Activated CD4-positive, CD25-positive, alpha-beta regulatory T cell (primary cell): Measurements from ENCODE around the gene TMTC3.
"Not testable (repeated sequence)": the region's sequence is repeated elsewhere in the genome, so short reads cannot be mapped to it uniquely, and the experiment has no call there.

Experiments
- DNase-seq, 4 experiments: peaks; one replicate each; lab custom pipeline; 2025; lab: John Stamatoyannopoulos, UW

The TMTC3 gene

GRCh38 chr12:88166179-88166578 lies 24.1 kb downstream of the TMTC3 start:
- no peak for DNase-seq

- DNase-seq = no peak
Measured at GRCh38 chr12:88167384-88167783, 25.3 kb downstream of the TMTC3 start.

- no peak for DNase-seq
Measured at GRCh38 chr12:88172844-88173407, 30.8 kb downstream of the TMTC3 start.

GRCh38 chr12:88175544-88175943 lies 33.4 kb downstream of the TMTC3 start:
- no peak for DNase-seq

GRCh38 chr12:88179436-88180014 lies 37.4 kb downstream of the TMTC3 start:
- no peak for DNase-seq

- no peak for DNase-seq
Measured at GRCh38 chr12:88181881-88182280, 39.8 kb downstream of the TMTC3 start.

GRCh38 chr12:88182416-88182815 lies 40.3 kb downstream of the TMTC3 start:
- DNase-seq = no peak

GRCh38 chr12:88184196-88184595 lies 42.1 kb downstream of the TMTC3 start:
- DNase-seq = no peak

- no peak for DNase-seq
Measured at GRCh38 chr12:88185279-88185678, 43.2 kb downstream of the TMTC3 start.

GRCh38 chr12:88185988-88186387 lies 43.9 kb downstream of the TMTC3 start:
- DNase-seq = no peak

GRCh38 chr12:88187571-88187970 lies 45.5 kb downstream of the TMTC3 start:
- DNase-seq = no peak

GRCh38 chr12:88188180-88188579 lies 46.1 kb downstream of the TMTC3 start:
- DNase-seq = no peak

GRCh38 chr12:88192426-88192825 lies 50.3 kb downstream of the TMTC3 start:
- no peak for DNase-seq

- no peak for DNase-seq
Measured at GRCh38 chr12:88194868-88195267, 52.8 kb downstream of the TMTC3 start.

GRCh38 chr12:88200029-88200428 lies 57.9 kb downstream of the TMTC3 start:
- DNase-seq = no peak

GRCh38 chr12:88202500-88202899 lies 60.4 kb downstream of the TMTC3 start:
- DNase-seq = no peak

GRCh38 chr12:88206601-88207000 lies 64.5 kb downstream of the TMTC3 start:
- no peak for DNase-seq

GRCh38 chr12:88207921-88208620 lies 66.0 kb downstream of the TMTC3 start:
- DNase-seq = no peak

- no peak for DNase-seq
Measured at GRCh38 chr12:88208661-88209060, 66.6 kb downstream of the TMTC3 start.

- not testable (repeated sequence) for DNase-seq
Measured at GRCh38 chr12:88210311-88210710, 68.2 kb downstream of the TMTC3 start.

GRCh38 chr12:88218293-88218692 lies 76.2 kb downstream of the TMTC3 start:
- DNase-seq = no peak

GRCh38 chr12:88219861-88220260 lies 77.8 kb downstream of the TMTC3 start:
- no peak for DNase-seq

GRCh38 chr12:88223519-88223918 lies 81.4 kb downstream of the TMTC3 start:
- DNase-seq = no peak

- DNase-seq = no peak
Measured at GRCh38 chr12:88225776-88226175, 83.7 kb downstream of the TMTC3 start.
